Hematopoietic multipotent progenitor cell treated with erythropoietin and hydrocortisone succinate and interleukin-3 and kit ligand, for 4 days (in vitro differentiated cells): ENCODE results near the gene IPO7.
"Not testable (repeated sequence)": the region's sequence is repeated elsewhere in the genome, so short reads cannot be mapped to it uniquely, and the experiment has no call there.

ENCODE experiments used
- DNase-seq: peaks from one replicate; pipeline ENCODE4 v3.0.0-alpha.2; 2015

IPO7 gene

DNA sequence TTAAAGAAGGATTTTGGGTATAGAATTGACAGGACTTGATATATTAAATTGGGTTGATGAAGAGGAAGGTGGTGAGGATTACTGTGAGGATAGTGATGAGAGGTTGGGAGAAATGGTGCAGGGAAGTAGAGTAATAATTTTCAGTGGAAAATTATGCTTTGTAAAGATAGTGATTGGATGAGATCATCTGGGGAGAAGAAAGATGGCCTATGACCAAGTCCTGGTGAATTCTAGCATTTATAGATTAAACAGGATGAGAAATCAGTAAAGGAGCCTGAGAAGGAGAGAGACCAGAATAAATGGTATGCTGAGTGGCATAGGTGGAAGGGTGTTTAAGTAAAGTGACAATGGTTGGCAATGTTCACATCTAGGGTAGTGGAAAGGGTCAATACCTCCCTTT lies 15.0 kb downstream of the IPO7 start:
- no peak for DNase-seq

DNA sequence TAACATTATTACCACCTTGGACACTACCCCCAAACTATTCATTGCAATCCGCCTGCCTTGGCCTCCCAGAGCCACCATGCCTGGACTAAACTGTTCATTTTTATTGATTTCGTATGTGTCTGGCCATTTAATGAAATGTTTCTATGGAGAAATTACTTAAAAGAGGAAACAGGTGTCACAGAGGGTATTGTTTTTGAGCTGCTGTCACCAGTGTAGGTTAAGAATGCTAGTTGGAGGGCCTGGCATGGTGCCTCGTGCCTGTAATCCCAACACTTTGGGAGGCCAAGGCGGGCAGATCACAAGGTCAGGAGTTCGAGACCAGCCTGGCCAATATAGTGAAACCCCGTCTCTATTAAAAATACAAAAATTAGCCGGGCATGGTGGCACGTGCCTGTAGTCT lies 17.4 kb downstream of the IPO7 start:
- DNase-seq = not testable (repeated sequence)

DNA sequence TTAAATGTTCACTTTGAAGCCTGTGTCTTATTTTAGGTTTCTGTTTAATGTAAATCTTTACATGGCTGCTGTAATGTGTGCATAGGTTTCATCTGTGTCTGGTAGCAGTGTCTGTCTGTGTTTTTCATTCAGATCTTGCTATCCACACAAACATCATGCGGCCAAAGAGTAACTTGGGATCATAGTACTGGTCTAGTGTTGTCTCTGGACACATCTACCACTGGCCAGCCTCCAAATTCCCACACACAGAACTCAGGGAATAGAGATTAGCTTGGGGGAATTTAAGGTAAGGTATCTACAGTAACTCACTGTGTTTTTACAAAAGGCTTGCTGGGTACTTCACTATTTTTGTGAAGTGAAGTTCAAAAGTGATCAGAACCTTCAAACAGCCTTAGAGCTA lies 44.3 kb downstream of the IPO7 start:
- no peak for DNase-seq

DNA sequence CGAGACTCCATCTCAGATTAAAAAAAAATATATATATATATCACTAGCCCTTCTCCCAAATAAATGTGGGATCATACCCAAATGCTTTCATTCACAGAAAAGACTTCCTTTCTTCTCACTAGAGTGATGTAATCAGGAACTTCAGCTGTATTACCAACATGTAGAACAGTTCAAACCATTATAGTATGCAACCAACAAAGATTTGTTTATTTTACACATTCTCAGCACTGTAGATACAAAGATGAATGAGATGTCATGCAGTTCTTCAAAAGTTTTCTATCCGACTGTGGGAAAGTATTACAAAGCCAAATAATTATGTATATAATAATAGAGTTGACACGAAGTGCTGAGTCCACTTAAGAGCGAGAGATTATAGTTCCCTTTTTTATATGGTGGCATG lies 54.2 kb downstream of the IPO7 start:
- DNase-seq = no peak

DNA sequence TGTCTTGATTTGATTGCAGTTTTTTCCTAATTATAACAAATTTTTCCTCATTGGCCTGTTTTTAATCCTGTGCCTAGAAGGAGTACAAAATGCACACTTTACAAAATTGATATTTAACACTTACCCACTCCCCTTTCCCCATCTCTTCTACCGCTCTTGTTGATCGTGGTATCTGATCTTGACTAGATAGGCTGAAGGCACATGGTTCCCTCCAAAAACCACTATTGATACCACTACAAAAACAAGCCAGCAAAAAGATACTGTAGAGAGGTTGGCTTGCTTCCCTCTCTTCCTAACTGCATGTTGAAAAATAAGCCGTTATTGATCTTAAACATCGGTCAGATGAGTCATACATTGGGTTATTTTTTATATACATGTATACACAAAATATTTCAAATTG lies 61.8 kb downstream of the IPO7 start:
- DNase-seq = peak; percentile 24

DNA sequence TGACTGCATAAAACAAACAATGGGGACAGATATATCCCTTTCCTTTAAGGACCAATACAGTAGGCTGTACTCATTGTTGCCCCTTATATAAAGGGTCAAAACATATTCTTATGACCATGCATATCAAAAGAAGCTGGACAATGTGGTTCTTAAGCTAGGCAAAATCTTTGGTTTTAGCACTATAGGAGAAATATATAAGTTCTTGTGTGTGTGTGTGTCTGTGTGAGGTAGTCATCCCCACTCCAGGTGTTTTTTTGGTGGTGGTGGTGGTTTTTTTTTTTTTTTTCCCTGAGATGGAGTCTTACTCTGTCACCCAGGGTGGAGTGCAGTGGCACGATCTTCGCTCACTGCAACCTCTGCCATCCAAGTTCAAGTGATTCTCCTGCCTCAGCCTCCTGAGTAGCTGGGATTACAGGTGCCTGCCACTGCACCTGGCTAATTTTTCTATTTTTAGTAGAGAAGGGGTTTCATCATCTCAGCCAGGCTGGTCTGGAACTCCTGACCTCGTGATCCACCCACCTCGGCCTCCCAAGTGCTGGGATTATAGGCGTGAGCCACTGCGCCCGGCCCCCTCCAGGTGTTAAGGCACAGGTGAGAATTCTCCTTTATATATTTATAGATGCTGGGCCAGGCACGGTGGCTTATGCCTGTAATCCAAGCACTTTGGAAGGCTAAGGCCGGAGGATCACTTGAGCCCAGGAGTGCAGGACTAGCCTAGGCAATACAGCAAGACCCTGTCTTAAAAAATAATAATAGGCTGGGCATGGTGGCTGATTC lies 64.3 kb downstream of the IPO7 start:
- no peak for DNase-seq

DNA sequence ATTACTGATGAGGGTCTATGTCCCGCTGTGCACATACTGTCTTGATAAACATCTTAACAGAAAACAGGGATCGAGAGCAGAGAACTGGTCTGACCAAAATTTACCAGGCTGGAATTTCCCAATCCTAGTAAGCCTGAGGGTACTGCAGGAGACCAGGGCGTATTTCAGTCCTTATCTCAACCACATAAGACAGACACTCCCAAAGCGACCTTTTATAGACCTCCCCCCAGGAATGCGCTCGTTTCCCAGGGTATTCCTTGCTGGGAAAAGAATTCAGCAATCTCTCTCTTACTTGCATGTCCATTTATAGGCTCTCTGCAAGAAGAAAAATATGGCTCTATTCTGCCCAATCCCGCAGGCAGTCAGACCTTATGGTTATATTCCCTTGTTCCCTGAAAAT lies 67.6 kb downstream of the IPO7 start:
- DNase-seq = not testable (repeated sequence)

DNA sequence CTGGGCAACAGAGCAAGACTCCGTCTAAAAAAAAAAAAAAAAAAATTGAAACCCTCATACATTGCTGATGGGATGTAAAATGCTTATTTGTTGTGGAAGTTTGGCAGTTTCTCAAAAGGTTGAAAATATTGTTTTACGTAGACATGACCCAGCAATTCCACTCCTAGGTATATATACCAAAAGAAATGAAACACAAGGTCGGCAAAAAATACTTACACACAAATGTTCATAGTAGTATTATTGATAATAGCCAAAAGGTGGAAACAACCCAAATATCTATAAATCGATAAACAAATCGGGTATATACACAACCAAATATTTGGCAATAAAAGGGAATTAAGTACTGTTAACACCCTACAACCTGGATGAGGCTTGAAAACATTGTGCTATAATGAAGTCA lies 71.3 kb downstream of the IPO7 start:
- no peak for DNase-seq

DNA sequence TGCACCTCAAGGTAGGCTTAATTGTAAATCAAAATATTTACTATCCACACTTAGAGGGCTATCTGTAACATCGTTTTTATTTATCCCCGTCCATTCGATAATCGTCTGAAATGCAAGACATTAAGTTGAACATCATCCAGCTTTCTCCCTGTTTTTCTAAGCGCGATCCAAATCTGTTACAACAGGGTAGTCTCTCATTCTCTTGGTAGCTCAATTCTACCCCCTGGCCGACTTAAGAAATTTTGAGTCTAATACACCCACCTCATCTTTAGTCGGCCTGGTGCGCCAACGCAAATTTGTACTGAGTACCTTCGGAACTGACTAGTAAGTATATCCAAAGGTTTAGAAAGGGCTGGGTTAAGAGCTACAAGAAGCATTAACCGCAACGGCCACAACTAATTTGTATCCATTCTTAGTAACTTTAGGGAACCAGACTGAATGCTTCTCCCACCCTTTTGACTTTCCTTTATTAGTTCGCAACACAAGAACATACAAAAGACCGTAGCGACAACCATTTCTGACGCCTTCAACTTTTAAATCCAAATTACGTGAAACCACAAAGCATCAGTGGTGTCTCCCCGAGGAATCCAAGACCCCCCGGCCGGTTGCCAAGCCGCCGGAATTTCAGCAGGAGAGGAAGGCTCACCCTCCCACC lies 75.3 kb downstream of the IPO7 start:
- peak; percentile 73 for DNase-seq

DNA sequence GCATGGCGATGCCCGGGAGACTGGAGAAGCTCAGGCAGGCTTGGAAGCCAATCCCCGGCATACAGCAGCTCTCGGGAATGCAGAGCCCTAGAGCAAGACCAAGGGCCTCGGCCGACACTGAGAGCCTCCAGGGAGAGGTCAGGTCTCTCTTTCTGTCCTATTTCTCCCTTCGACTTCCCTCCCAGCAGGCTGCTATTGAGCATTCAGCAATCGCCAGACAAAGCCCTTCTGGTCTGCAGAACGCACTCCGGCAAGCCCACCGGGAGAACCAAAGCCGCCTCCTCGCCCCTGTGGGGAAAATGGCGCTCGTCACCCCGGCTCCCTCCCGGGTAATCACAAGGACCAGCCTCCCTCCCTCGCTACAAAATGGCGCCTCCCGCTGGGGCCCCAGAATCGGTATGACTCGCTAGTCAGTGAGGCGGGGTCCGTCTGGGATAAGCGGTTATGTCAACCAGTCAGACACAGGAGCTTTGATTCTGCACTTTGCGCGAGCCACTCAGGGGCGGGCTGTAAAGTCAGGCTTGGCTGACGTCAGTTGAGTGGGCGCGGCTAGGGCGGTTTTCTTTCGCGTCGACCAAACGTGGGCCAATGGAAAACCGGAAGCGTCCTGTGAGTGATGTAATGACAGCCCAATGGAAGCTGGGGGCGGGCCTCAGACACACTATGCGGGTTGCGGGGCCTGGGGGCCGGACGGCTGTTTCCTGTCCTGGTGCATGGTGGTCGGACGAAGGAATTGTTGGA lies 76.0 kb downstream of the IPO7 start, which contains the start of gene ZNF143:
TSS of gene ZNF143 (plus strand) at position 691 of the 741 bp plus-strand sequence. CDS start 10,297 bp downstream, outside the sequence.
- DNase-seq = peak; percentile 100

DNA sequence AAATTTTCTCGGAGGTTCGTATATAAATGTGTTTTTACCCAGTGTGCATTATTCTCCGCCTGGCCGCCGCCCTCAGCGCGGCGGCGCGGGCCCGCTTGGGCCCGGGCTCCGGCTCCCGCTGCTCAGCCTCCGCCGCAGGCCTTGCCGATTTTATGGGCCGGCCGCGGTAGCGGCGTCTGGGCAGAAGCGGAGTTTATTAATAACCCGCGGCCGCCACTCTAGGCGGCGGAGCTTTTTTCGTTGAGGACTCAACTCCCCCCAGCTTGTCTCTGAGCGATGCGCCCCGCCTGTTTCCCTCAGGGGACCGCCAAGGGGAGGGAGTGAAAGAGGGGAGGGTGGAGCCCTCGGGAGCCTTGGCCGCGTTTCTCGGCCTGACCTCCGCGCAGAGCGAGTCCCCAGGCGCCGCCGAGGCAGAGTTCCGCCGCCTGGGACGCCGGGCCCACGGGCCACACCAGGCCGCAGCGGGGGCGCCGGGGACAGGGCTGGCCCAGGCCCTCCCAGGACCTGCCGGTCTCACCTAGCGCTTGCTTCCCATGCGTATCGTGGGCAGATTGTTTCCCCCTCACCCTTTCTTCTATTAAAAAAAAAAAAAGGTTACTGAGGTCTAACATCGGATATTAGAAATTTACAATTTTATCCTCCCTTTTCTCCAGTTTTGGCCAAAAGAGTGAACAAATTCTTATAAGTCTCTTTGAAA lies 76.8 kb downstream of the IPO7 start:
- peak; percentile 95 for DNase-seq

DNA sequence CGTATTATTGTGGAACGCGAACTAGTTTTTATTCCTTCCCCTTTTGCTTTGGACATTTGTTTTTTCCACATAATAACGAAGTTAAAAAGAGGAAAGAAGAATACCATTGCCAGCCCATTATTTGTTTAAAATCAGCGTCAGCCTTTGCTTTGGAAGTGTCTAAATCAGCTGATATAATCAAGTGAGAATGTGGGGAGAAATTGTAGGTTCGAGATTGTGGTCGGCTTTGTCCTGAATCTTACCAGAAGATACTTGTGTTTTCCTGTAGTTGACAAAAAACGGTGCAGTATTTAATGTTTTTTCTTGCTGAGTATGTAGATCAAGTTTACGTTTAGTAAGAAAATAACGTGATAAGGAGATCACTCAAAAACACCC lies 77.3 kb downstream of the IPO7 start:
- peak; percentile 63 for DNase-seq

DNA sequence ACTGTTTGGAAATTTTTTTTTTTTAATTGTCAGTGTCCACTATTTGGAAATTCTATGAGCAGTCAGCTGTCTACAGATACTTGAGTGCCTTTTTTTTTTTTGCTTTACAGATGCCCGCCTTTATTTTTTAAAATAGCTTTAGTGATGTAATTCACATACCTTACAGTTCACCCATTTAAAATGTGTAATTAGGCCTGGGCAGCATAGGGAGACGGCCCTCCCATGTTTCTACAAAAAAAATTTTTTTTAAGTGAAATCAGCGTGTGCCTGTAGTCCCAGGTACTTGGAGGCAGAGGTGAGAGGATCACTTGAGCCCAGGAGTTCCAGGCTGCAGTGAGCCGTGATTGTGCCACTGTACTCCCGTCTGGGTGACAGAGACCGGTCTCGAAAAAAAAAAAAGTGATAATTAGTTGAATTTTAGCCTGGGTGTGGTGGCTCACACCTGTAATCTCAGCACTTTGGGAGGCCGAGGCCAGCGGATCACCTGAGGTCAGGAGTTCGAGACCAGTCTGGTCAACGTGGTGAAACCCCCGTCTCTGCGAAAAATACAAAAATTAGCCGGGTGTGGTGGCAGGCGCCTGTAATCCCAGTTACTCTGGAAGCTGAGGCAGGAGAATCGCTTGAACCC lies 77.8 kb downstream of the IPO7 start:
- DNase-seq = no peak

DNA sequence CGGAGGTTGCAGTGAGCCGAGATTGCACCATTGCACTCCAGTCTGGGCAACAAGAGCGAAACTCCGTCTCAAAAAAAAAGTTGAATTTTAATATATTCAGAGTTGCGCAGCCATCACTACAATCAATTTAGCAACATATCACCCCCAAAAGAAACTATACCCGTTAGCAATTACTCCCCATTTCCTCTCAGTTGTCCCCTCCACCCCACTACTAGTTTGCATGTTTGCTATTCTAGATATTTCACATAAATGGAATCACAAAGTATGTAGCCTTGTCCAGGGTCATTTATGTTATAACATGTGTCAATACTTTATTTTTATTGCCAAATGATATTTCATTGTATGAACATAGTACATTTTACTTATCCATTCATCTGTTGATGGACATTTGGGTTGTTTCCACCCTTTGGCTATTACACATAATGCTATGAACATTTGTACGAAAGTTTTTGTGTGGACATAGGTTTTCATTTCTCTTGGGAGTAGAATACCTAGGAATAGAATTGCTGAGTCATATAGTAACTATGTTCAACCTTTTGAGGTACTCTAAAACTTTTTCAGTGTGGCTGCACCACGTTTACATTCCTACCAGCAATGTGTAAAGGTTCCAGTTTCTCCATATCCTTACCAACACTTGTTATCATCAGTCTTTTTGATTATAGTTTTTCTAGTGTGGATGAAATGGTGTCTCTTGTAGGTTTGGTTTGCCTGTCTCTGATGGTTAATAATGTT lies 78.5 kb downstream of the IPO7 start:
- no peak for DNase-seq

DNA sequence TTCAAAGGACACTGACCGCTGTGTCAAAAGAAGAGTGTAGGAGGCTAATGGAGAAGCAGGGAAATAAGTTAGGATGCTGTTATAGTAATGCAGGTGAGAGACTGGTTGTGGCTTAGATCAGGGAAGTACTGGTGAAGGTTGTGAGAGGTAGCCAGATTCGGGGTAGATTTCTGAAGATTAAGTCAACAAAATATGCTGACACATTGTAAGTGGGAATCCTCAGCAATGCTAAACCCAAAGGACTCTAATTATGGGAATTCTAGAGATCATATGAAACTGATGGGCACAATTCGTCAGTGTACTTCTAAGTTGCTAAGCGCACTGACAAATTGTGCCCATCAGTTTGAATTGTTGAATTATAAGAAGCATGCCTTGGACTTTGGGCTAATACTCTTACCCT lies 86.3 kb downstream of the IPO7 start:
- no peak for DNase-seq

DNA sequence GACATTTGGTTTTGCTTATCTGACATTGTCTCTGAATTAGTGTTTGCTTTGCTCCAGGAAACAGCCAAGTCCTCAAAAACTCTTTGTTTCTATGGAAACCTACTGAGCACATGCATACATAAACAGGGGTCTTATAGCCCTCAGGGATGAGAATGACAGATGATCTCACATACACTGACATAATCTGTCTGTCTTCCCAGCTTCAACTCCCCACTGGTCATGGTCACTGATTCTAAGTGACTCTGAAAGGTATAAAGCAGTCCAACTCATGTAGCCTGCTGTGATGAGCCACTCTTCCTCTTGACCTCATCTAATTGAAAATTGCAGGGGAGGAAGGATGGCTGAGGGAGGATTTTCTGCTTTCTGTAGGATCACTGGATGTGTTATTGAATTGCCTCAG lies 89.0 kb downstream of the IPO7 start:
- DNase-seq = no peak

DNA sequence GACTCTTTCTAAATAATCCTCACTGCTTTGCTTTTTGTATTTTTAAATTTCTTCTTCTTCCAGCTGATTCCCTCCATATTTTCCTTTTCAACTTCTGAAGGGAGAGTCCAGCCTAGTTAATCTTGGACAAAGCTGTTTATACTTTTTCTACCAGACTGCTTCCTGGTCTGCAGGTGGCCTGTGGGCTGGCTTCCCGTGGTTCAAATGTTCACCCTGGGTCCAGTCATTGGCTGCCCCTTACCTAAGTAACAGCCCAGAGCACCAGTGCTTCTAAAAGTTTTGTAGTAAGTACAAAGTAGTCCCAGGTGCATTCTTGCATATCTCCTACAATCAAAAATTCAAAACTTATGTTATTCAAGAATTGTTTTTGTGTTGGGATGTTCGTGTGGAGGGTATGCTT lies 95.4 kb downstream of the IPO7 start:
- no peak for DNase-seq

DNA sequence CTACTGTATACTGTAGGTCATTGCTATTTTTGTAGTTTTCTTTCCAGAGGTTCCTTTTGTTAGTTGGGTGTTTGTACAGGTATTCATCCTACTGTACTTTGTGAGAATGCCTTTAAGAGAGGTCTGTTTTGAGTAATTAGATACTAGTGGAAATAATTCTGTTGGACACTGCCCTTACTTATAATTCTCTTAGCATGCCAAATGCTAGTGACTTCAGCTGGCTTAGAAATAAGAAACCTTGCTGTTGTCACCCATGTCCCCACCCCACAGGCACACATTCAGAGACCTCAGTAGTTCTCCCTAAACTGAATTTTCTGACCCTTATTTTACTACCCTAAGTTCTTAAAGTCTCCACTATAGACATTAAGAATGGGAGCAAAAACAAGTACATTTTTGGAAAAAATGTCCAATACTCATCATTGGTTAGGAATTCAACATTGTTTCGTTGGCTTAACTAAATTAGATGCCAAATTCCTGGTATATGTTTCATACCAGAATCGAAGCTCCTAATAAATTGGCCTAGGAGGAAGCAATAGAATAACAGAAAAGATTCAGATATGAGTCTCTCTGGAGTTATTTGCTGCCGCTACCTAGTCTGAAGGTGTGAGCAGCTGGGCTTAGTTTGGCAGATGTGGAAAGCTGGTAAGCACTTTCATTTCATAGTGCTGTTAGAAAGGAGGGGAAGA lies 104.8 kb downstream of the IPO7 start:
- no peak for DNase-seq

DNA sequence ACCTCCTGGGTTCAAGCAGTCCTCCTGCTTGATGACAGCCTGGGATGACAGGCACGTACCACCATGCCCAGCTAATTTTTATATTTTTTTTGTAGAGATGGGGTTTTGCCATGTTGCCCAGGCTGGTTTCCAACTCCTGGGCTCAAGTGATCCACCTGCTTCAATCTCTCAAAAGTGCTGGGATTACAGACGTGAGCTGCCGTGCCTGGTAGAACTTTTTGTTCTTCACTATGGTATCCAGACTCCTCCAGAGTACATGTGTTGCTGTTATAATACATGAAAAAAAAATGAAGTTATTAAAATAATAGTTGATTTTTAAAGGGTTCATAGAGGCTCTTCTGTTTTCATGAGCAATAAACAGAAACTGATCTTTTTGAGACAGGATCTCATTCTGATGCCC lies 105.9 kb downstream of the IPO7 start:
- no peak for DNase-seq

DNA sequence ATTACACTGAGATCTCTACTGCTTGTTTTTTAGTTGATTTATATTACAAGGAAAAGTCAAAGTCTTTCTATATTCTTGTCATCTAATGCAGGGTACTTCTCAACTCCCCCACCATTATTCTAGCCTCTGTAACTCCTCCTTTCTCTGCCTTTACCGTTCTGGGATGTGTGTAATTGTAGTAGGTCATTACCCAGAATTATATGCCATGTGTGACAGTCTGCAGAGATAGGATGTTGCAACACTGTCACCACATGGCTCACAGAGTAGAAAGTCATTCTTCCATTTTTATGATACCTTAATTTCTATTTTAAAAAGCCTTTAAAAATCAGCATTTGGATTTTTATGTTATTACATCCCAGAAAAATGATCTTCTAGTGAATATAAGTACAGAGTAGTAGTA lies 109.0 kb downstream of the IPO7 start:
- DNase-seq = peak; percentile 41

DNA sequence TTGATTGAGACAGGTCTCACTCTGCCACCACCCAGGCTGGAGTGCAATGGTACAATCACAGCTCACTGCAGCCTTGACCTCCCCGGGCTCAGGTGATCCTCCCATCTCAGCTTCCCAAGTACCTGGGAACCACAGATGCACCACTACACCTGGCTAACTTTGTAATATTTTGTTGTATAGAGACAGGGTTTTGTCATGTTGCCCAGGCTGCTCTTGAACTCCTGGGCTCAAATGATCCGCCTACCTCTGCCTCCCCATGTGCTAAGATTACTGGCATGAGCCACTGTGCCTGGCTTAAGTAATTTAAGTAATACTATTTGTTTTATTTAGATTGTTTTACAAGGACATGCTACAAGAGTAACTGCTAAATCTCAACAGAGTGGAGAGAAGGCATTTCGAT lies 109.9 kb downstream of the IPO7 start:
- DNase-seq = no peak
